Fibroblast of skin of right biceps (primary cell): ENCODE measurements around the gene CBX3.
"Not testable (repeated sequence)": the region's sequence is repeated elsewhere in the genome, so short reads cannot be mapped to it uniquely, and the experiment has no call there.

Source experiments
- DNase-seq: peaks from one replicate; pipeline ENCODE4 v3.0.0-alpha.2; 2013

The CBX3 gene

DNA sequence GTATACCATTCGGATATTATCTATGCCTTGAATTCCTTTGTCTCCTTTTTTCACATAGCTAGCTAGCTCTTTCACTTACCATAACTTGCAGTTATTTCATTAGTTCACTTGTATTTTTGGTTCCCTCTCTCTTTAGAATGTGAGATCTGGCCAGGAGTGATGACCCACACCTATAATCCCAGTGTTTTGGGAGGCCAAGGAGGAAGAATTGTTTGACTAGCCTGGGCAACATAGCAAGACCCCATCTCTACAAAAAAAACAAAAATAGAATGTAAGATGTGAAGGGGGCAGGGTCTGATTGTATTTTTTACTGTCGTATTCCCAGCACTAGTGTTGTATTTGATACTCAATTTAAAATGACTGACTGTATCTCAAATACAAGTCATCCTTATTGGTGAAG, 29.9 kb upstream of the CBX3 start:
- DNase-seq: no peak

DNA sequence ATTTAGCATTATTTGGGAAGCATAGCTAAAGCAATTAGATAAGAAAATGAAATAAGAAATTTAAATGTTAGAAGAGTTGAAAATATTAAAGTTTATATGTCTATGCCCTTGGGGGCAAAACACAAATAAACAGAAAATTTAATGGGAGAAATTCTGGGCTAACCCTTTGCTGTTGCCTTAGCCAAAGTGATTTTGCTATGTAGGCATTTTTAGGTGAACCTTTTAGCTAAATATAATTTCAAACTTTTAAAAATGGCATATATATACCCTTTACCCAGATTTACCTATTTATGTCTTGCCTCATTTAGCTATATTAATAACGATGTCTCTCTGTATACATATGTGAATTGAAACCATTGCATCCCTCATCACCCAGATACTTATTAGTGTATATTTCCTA, 29.5 kb upstream of the CBX3 start:
- no peak for DNase-seq

DNA sequence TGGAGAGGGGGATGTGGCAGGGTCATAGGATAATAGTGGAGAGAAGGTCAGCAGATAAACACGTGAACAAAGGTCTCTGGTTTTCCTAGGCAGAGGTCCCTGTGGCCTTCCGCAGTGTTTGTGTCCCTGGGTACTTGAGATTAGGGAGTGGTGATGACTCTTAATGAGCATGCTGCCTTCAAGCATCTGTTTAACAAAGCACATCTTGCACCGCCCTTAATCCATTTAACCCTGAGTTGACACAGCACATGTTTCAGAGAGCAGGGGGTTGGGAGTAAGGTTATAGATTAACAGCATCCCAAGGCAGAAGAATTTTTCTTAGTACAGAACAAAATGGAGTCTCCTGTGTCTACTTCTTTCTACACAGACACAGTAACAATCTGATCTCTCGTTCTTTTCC, 25.6 kb upstream of the CBX3 start:
- DNase-seq: not testable (repeated sequence)

DNA sequence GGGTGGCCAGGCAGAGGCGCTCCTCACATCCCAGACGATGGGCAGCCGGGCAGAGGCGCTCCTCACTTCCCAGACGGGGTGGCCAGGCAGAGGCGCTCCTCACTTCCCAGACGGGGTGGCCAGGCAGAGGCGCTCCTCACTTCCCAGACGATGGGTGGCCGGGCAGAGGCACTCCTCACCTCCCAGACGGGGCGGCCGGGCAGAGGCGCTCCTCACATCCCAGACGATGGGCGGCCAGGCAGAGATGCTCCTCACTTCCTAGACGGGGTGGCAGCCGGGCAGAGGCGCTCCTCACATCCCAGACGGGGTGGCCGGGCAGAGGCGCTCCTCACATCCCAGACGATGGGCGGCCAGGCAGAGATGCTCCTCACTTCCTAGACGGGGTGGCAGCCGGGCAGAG, 24.8 kb upstream of the CBX3 start:
- DNase-seq: not testable (repeated sequence)

DNA sequence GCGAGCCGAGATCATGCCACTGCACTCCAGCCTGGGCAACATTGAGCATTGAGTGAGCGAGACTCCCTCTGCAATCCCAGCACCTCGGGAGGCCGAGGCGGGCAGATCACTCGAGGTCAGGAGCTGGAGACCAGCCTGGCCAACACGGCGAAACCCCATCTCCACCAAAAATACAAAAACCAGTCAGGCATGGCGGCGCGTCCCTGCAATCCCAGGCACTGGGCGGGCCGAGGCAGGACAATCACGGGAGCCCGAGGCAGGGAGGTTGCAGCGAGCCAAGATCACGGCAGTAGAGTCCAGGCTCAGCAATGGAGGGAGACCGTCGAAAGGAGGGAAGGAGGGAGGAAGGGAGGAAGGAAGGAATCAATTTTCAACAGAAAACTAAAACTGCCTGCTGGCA, 24.3 kb upstream of the CBX3 start:
- DNase-seq: not testable (repeated sequence)

DNA sequence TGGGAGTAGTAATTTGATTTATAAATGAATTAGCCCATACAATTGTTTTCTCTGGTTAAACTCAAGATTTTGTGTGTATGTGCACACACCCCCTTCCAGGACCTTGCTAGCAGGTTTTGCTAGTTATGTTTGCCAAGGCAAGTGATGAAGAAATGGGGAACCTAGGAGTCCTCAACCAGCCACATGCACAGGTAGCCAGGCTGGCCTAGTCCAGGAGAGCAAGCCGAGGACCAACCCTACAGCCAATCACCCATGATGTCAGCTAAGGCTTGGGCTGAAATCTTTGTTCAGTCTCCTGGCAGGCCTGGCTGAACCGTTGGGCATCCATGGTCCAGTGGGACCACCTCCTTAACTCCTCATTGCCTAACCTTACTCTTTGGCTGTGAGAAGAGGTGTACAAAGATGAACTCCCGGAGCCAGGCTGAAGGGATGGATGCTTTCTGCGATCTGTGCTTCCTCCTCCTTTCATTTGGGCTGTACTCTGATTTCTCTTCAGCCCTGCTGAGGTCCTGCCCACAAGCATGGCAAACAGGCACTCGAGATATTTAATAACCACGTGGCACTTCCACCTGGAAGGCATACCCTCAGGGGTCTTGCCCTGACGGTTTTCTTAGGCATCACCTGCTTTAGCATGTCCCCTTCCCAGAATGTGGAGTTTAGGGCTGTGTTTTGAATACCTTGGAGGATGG, 23.1 kb upstream of the CBX3 start:
- DNase-seq: no peak

DNA sequence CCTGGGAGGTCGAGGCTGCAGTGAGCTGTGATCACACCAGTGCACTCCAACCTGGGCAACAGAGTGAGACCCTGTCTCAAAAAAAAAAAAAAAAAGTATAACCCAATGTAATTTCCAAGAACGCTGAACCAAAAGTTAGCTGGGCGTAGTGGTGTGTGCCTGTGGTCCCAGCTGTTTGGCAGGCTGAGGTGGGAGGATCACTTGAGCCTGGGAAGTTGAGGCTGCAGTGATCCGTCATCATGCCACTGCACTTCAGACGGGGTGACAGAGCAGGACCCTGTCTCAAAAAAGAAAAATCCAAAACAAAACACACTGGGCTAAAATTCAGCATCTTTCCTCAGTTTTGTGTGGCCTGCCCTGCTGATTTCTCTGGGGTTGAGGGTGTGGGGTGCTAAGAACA, 22.1 kb upstream of the CBX3 start:
- no peak for DNase-seq

DNA sequence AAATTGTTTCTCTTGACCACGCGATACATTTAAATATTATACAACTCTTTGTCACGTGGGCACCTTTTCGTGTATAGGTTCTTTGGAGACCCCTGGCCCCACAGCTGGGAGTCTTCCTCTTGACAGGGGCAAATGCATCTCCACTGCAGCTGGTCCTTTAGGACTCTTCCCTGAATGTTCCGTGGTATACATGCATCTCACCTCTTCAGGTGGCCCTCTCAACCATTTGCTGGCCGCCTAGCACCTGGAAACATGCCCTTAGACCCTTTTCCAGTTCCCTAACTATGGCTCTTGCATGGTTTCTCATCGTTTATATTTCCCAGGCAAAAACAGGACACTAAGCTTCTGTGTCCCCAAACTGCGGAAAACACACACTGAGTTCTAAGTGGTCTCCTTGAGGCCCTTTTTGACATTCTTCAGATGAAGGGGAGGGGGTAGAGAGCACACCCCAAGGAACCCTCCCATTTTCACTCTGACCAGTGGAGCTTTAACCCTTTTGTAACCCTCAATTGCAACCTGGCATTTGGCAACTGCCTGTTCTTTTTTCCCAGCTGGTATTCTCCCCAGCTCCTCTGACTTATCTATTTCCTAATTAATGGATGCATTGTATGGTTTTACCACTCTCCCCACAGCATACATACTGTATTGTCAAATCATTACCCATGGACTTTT, 21.6 kb upstream of the CBX3 start:
- no peak for DNase-seq

DNA sequence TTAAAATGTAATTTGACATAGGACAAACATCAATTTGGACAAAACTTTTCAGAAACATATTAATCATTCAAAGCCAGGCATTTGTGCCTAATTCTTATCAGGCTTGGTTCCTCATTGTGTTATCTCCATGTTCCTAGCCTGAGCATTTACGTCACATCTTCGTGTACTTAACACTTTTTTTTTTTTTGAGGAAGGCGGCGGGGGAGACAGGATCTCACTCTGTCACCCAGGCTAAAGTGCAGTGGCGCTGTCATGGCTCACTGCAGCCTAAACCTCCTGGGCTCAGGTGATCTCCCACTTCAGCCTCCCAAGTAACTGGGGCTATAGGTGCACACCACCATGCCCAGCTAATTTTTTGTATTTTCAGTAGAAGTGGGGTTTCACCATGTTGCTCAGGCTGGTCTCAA, 20.8 kb upstream of the CBX3 start:
- DNase-seq: no peak

DNA sequence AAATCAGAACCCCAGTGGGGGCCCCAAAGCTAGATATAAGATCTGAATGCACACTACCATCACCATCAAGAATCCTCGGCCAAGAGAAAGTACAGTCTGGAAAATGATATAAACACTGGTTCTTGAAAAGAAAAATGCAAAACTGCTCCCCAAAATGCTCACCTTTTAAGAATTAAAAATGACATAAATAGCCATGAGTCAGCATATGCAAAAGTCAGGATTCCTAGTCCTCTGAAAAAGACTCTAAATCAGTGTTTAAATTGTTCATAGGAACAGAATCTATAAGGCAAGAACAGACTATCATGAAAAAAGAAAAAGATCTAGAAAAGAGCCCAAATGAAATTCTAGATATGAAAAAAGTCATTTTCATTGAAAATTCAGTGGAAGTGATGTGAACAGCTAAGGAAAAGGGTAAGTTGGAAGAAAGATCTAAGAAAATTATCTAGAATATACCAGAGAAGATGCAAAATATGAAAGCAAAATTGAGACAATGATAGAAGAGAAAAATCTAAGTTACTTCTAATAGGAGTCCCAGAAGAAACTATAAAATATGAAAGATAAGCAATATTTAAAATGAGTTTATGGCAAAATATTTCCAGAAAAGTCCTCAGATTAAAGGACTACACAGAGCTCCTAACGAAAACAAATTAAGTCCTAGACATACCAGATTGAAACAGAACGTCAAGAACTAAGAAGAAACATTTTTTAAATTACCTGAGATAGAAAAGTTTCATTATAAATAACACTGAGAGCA, 19.9 kb upstream of the CBX3 start:
- no peak for DNase-seq

DNA sequence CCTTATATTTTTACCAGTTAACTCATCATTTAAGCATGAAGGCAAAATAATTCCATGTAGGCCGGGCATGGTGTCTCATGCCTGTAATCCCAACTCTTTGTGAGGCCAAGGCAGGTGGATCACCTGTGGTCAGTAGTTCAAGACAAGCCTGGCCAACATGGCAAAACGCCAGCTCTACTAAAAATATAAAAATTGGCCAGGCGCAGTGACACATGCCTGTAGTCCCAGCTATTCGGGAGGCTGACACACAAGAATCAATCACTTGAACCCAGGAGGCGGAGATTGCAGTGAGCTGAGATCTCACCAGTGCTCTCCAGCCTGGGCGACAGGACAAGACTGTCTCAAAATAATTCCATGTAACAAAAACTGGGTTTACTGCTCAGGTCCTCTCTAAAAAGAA, 19.3 kb upstream of the CBX3 start:
- DNase-seq: no peak

DNA sequence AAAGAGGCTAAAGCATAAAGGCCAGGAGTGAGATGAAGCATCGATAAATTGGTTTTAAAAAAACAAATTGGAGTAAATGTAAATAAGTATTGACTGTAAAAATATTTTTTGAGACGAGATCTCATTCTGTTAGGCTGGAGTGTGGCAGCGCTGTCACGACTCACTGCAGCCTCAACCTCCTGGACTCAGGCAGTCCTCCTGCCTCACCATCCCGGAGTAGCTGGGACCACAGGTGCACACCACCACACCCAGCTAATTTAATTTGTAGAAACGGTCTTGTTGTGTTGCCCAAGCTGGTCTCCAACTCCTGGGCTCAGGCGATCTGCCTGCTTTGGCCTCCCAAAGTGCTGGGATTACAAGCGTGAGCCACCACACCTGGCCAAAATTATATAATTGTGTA, 18.8 kb upstream of the CBX3 start:
- no peak for DNase-seq

DNA sequence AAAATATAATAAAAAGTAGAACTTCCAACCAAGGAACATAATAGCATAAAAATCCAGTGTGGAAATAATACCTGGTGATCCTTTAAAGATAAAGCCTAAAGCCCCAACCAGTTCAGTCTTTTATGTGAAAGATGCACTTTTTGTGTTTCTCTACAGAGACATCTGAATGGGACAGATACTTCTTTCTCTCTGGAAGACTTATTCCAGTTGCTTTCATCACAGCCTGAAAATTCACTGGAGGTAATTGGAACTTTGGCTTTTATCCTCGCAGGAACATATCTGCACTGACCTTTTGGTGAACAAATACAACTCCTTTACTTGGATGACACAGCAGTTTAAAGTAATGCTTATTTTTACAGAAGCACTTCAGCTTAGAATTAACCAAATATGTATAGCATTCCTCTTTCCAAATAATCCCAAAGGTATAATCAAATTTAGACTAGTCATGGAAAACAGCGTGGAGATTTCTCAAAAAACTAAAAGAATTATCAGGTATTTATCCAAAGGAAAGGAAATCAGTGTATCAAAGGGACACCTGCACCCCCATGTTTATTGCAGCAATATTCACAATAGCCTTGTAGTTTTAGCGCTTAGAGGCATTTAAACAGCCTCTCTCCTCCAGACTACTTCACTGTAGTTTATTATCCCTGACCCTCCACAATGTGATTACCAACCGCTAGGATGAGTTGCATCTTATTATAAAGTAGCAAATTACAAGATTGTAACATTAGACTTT, 17.8 kb upstream of the CBX3 start:
- DNase-seq: no peak

DNA sequence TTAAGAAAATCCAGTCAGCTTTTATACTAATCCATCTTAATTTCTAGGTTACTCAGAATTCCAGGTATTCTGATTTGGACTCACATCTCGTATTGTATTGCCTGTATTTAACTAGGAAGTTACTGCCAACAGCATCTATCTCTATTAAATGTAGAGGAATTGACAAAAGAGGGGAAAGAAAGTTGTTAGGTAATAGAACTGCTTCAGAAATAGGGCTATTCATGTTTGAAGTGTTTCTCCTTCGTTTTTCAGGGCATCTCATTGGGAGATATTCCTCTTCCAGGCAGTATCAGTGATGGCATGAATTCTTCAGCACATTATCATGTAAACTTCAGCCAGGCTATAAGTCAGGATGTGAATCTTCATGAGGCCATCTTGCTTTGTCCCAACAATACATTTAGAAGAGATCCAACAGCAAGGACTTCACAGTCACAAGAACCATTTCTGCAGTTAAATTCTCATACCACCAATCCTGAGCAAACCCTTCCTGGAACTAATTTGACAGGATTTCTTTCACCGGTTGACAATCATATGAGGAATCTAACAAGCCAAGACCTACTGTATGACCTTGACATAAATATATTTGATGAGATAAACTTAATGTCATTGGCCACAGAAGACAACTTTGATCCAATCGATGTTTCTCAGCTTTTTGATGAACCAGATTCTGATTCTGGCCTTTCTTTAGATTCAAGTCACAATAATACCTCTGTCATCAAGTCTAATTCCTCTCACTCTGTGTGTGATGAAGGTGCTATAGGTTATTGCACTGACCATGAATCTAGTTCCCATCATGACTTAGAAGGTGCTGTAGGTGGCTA, 17.1 kb upstream of the CBX3 start:
- DNase-seq: not testable (repeated sequence)

DNA sequence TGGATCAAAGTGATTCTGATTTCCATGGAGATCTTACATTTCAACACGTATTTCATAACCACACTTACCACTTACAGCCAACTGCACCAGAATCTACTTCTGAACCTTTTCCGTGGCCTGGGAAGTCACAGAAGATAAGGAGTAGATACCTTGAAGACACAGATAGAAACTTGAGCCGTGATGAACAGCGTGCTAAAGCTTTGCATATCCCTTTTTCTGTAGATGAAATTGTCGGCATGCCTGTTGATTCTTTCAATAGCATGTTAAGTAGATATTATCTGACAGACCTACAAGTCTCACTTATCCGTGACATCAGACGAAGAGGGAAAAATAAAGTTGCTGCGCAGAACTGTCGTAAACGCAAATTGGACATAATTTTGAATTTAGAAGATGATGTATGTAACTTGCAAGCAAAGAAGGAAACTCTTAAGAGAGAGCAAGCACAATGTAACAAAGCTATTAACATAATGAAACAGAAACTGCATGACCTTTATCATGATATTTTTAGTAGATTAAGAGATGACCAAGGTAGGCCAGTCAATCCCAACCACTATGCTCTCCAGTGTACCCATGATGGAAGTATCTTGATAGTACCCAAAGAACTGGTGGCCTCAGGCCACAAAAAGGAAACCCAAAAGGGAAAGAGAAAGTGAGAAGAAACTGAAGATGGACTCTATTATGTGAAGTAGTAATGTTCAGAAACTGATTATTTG, 16.3 kb upstream of the CBX3 start:
- no peak for DNase-seq

DNA sequence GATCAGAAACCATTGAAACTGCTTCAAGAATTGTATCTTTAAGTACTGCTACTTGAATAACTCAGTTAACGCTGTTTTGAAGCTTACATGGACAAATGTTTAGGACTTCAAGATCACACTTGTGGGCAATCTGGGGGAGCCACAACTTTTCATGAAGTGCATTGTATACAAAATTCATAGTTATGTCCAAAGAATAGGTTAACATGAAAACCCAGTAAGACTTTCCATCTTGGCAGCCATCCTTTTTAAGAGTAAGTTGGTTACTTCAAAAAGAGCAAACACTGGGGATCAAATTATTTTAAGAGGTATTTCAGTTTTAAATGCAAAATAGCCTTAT, 15.7 kb upstream of the CBX3 start:
- DNase-seq: no peak

DNA sequence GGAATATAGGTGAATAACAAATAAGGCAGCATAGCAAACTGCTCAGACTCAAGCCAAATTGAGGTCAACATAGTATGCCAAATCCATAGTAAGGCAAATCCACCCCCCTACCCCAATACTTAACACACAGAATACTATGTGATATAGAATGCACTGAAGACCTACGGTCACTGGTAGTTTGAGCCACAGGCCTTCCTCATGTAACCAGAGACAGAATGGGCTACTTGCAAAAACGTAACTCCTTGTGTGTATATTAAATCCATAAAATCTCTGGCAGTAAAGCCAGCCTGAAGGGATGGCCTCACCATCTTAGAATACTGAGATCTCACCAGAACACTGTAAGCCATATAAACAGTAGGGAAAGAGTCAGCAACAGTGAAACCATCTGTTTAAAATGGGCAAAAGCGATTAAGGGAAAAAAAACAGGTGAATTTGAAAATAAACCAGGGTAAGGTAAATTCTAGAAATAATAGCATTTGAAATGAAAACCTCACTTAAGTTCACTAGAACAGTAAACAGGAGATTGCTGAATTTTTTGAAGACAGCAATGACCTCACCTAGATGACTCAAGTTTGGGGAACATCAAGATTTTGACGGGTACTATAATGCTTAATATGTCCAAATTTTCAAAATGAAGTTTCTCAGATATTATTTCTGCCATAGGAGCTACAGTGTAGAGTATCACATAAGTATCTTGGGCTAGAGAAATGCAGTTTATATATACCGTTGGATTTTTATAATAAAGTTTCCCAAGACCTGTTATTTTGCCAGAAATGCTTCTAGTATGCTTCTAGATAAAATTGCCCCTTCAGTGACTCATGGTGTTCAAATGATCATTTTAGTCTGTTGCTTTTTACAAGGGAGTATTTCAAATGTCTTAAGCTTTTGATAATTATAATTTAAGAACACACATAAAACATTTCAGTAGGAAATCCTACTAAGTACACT, 14.9 kb upstream of the CBX3 start:
- no peak for DNase-seq

DNA sequence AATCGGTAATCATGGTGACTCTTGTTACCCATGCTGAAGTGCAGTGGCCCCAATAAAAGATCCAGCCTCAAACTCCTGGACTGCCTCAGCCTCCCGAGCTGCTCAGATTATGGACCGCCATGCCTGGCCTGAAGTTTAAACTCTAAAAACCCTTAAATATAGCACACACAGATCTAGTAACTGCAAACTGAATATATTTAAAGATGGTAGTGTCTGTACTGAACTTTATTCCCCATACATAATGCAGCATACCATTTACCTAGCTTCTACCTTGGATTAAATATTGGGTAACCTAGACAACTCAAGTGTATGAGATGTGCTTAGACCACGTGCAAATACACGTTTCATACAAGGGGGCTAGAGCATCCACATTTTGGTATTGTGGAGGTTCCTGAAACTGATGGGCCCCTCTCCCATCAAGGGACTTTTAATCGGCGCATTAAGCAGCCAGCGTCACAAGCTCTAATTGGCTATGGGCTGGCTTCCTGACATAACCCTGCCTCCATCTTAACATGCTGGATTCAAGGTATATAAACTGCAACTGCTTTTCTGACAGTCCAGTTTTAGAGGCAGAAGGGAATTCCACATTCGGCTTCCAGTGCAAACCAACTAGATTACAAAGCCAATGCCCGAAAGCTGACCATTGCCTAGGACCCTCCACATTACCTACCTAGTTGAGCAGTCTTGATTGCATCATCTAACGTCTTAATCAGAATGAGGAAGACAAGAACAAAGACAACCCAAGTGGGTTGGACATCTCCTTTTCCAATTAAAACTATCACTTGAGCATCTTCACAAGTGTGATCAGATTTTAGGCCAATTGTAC, 14.0 kb upstream of the CBX3 start:
- DNase-seq: peak; percentile 36

DNA sequence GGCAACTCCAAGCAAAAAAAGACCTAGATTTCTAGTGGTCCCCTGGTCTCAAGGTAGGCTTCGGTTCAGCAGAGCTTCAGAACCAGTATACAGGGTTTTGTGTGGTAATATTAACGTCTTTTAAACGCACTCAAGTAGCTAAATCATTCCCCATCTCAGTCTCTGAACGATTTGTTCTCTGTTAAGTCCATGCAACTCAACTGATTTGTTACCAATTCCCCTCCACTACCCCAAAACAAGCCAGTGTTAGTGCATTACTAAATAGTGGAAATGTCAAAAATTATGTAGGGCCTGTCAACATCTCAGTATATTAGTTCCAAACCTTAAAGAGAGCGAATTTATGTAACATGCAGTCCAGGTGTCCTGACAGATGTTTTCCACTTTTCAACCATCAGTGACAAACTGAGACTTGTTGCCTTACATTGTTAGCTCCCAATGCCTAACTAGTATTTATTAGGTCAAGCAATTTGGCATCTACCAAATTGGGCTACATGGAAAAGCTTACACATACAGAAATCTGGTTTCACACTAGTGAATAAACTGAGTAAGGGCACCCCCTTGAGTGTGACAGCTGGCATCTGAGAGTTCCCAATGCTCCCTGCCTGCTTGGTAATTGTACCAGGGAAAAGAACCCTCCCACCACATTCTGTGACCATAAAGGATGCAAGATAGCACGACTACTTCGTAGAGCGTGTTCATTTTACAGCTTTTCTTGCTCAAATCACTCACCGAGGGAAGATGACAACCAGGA, 13.2 kb upstream of the CBX3 start:
- DNase-seq: no peak
